ENCODE measurements around the gene C1QA.

DNA sequence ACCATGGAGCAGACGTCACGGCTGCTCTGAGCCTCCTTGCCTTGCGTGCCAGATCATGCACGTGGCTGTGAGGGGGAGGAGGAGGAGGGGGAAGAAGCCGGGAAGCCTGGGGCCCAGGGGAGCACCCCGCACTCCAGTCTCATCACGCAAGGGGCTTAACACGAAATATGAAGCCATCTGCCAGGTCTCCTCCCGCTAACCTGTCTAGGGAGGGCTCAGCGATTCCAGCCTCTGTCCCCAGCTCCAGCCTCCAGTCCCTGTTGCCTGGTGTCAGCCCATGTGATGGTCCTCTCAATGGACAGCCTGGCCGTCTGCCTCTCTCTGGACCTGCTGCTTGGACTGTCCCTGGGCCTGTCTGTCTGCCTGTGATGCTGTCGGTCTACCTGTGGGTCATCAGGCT lies 22.5 kb upstream of the C1QA start:
- TF ChIP-seq FOXM1 (IDR thresholded peaks at IDR 0.05; ENCODE audit: low read depth) = no peak
- TF ChIP-seq, protein P1, sequence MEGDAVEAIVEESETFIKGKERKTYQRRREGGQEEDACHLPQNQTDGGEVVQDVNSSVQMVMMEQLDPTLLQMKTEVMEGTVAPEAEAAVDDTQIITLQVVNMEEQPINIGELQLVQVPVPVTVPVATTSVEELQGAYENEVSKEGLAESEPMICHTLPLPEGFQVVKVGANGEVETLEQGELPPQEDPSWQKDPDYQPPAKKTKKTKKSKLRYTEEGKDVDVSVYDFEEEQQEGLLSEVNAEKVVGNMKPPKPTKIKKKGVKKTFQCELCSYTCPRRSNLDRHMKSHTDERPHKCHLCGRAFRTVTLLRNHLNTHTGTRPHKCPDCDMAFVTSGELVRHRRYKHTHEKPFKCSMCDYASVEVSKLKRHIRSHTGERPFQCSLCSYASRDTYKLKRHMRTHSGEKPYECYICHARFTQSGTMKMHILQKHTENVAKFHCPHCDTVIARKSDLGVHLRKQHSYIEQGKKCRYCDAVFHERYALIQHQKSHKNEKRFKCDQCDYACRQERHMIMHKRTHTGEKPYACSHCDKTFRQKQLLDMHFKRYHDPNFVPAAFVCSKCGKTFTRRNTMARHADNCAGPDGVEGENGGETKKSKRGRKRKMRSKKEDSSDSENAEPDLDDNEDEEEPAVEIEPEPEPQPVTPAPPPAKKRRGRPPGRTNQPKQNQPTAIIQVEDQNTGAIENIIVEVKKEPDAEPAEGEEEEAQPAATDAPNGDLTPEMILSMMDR (IDR thresholded peaks at IDR 0.05) = no peak
- no peak for TF ChIP-seq USF2 (IDR thresholded peaks at IDR 0.05; ENCODE audit: borderline replicate concordance, low read depth, low read length)
- TF ChIP-seq RAD21 (IDR thresholded peaks at IDR 0.05; ENCODE audit: low read length) = no peak
- TF ChIP-seq EP300 (IDR thresholded peaks at IDR 0.05; ENCODE audit: borderline replicate concordance in 1 of 2, low read depth in 1 of 2, low read length in 1 of 2) = no peak
- TF ChIP-seq POLR2AphosphoS5 (IDR thresholded peaks at IDR 0.05; ENCODE audit: low read depth, low read length) = no peak
- TF ChIP-seq RFX5 (IDR thresholded peaks at IDR 0.05; ENCODE audit: low read length) = no peak
- TF ChIP-seq CHD2 (IDR thresholded peaks at IDR 0.05; ENCODE audit: low read length, partially characterized antibody) = no peak
- TF ChIP-seq REST (IDR thresholded peaks at IDR 0.05; ENCODE audit: low read depth, low read length) = no peak
- no peak for TF ChIP-seq TAF1 (IDR thresholded peaks at IDR 0.05; ENCODE audit: borderline replicate concordance, low read depth, low read length)
- TF ChIP-seq PBX3 (IDR thresholded peaks at IDR 0.05) = no peak
- no peak for TF ChIP-seq RCOR1 (IDR thresholded peaks at IDR 0.05; ENCODE audit: low read length)
- no peak for TF ChIP-seq EZH2phosphoT487 (IDR thresholded peaks at IDR 0.05; ENCODE audit: borderline replicate concordance, low read depth)
